Stimulated activated CD8-positive, alpha-beta memory T cell treated with anti-CD3 and anti-CD28 coated beads, Interleukin-15, amount 100 ng/mL, for 24 hours (primary cell): ENCODE data around the gene FBN3.

ENCODE experiments used
- DNase-seq: peaks from one replicate; pipeline ENCODE4 v3.0.0-alpha.2; 2020; ENCODE audit warnings: low read depth

FBN3 gene

GRCh38 chr19:8020681-8021080 lies 128.7 kb downstream of the FBN3 start:
- DNase-seq = no peak

GRCh38 chr19:8017808-8018207 lies 131.6 kb downstream of the FBN3 start:
- no peak for DNase-seq
